SU-DHL-6 (cell line): ENCODE measurements around the gene RELN.

Experiments
- H2AFZ ChIP-seq: fragments of 200-600 bp; sonication (generic); 2 replicates; pipeline ENCODE4 v1.6.1; 2014; ENCODE audit warnings: low read depth, mild to moderate bottlenecking, moderate library complexity, mixed read lengths, antibody characterized with exemption, low read length; ENCODE audit not compliant: severe bottlenecking
- H3F3A ChIP-seq: fragments of 200-600 bp; shearing (Covaris generic); 2 replicates; pipeline ENCODE4 v1.6.0; 2016; ENCODE audit warnings: antibody characterized with exemption, mild to moderate bottlenecking; ENCODE audit not compliant: insufficient read depth
- H3K27ac ChIP-seq: fragments of 200-600 bp; sonication (generic); 2 replicates; pipeline ENCODE4 v1.5.1; 2016; ENCODE audit warnings: low read depth, mild to moderate bottlenecking, low read length, moderate library complexity, mixed read lengths
- H3K27me3 ChIP-seq: fragments of 200-600 bp; sonication (generic), shearing (Covaris generic); 2 replicates; pipeline ENCODE4 v1.6.0; 2014; ENCODE audit warnings: mild to moderate bottlenecking, low read length
- H3K36me3 ChIP-seq: fragments of 200-600 bp; sonication (generic); 2 replicates; pipeline ENCODE4 v1.6.1; 2014; ENCODE audit warnings: mild to moderate bottlenecking, low read length, mixed read lengths
- H3K4me2 ChIP-seq: fragments of 300-600, 200-600 bp; shearing (Covaris generic), sonication (generic); 2 replicates; pipeline ENCODE4 v1.6.0; 2014; ENCODE audit warnings: low read length, low read depth, mild to moderate bottlenecking; ENCODE audit not compliant: poor library complexity, severe bottlenecking
- H3K4me3 ChIP-seq: fragments of 200-600 bp; sonication (generic); 2 replicates; pipeline ENCODE4 v1.5.1; 2014; ENCODE audit warnings: antibody characterized with exemption, low read length, mild to moderate bottlenecking, mixed read lengths; ENCODE audit not compliant: insufficient read depth, poor library complexity, severe bottlenecking
- H3K79me2 ChIP-seq: fragments of 200-600 bp; sonication (generic); 2 replicates; pipeline ENCODE4 v1.6.1; 2014; ENCODE audit warnings: mild to moderate bottlenecking, low read length, moderate library complexity; ENCODE audit not compliant: insufficient read depth
- H3K9ac ChIP-seq: fragments of 200-600 bp; sonication (generic); 2 replicates; pipeline ENCODE4 v1.7.0; 2014; ENCODE audit warnings: mild to moderate bottlenecking, low read length
- H3K9me2 ChIP-seq: fragments of 200-600 bp; sonication (generic); replicated peaks from 2 replicates; pipeline ENCODE4 v1.6.1; 2014; ENCODE audit warnings: low read length; ENCODE audit not compliant: insufficient read depth
- H3K9me3 ChIP-seq: fragments of 200-600 bp; sonication (generic); 2 replicates; pipeline ENCODE4 v1.6.1; 2014; ENCODE audit warnings: low read length, mixed read lengths; ENCODE audit not compliant: insufficient read depth
- H4K20me1 ChIP-seq: fragments of 200-600 bp; sonication (generic); 2 replicates; pipeline ENCODE4 v1.6.1; 2014; ENCODE audit warnings: low read depth, mild to moderate bottlenecking, antibody characterized with exemption, low read length, moderate library complexity, mixed read lengths
- CTCF ChIP-seq: fragments of 200-600 bp; sonication (generic); IDR thresholded peaks from one replicate; pipeline ENCODE4 v1.5.1; 2017; ENCODE audit warnings: antibody characterized with exemption, mild to moderate bottlenecking, low read length, moderate library complexity; ENCODE audit not compliant: insufficient read depth, poor library complexity, severe bottlenecking
- EZH2phosphoT487 ChIP-seq: fragments of 200-600 bp; sonication (generic), shearing (Covaris generic); conservative IDR thresholded peaks from 2 replicates; pipeline ENCODE4 v1.6.1; 2018; ENCODE audit warnings: mild to moderate bottlenecking, antibody characterized with exemption, low read length, moderate library complexity, mixed read lengths

Gene RELN

GRCh38 chr7:103934508-103934907, 55.0 kb downstream of the RELN start:
- Histone ChIP-seq H3K27me3 (no peaks in the 10 kb centered on the region), H2AFZ (no peak overlapping the region), H3K27ac (no peak overlapping the region), H3K9ac (no peak overlapping the region), H3F3A (no peaks in the 10 kb centered on the region), H3K79me2 (no peaks in the 10 kb centered on the region), H3K4me2 (no peak overlapping the region), H3K9me3 (no peaks in the 10 kb centered on the region), H3K36me3 (no peaks in the 10 kb centered on the region), H3K9me2 (no peaks in the 10 kb centered on the region), H3K4me3 (no peak overlapping the region), H4K20me1 (no peaks in the 10 kb centered on the region)
- no peak for TF ChIP-seq CTCF
- TF ChIP-seq EZH2phosphoT487: no peak

GRCh38 chr7:103932389-103932788, 57.1 kb downstream of the RELN start:
- Histone ChIP-seq H3K79me2 (no peaks in the 10 kb centered on the region), H3K27me3 (no peaks in the 10 kb centered on the region), H2AFZ (no peak overlapping the region), H3K36me3 (no peaks in the 10 kb centered on the region), H3K9me3 (no peaks in the 10 kb centered on the region), H3K9ac (no peak overlapping the region), H3K27ac (no peak overlapping the region), H3K9me2 (no peaks in the 10 kb centered on the region), H3K4me2 (no peak overlapping the region), H3F3A (no peaks in the 10 kb centered on the region), H3K4me3 (no peak overlapping the region), H4K20me1 (no peaks in the 10 kb centered on the region)
- TF ChIP-seq CTCF (no peak), EZH2phosphoT487 (no peak)

- Histone ChIP-seq H3K9me2 (no peaks in the 10 kb centered on the region), H3F3A (no peaks in the 10 kb centered on the region), H2AFZ (no peak overlapping the region), H3K79me2 (no peaks in the 10 kb centered on the region), H3K4me2 (no peak overlapping the region), H3K27me3 (no peaks in the 10 kb centered on the region), H3K27ac (no peak overlapping the region), H4K20me1 (no peaks in the 10 kb centered on the region), H3K36me3 (no peaks in the 10 kb centered on the region), H3K9ac (no peak overlapping the region), H3K9me3 (no peaks in the 10 kb centered on the region), H3K4me3 (no peak overlapping the region)
- no peak for TF ChIP-seq CTCF
These were observed 59.6 kb downstream of the RELN start for GRCh38 chr7:103929901-103930311.

- Histone ChIP-seq H3K27me3 (no peaks in the 10 kb centered on the region), H3K27ac (no peak overlapping the region), H3K36me3 (no peaks in the 10 kb centered on the region), H3F3A (no peaks in the 10 kb centered on the region), H3K9ac (no peak overlapping the region), H3K79me2 (no peaks in the 10 kb centered on the region), H2AFZ (no peak overlapping the region), H3K4me3 (no peak overlapping the region), H3K9me3 (no peaks in the 10 kb centered on the region), H4K20me1 (no peaks in the 10 kb centered on the region), H3K9me2 (no peaks in the 10 kb centered on the region), H3K4me2 (no peak overlapping the region)
- TF ChIP-seq CTCF (no peak), EZH2phosphoT487 (no peak)
These were observed 60.9 kb downstream of the RELN start for GRCh38 chr7:103928581-103928980.
